K562 (cell line): ENCODE measurements around the gene IRF2BP2. TPM values are rescaled to one million over a fixed set of nuclear protein-coding genes. Genes with fewer than 3 reads are reported as not detected.
A peak's percentile ranks its signal among the peaks of the same experiment; 100 is the strongest.

ENCODE experiments used
- ATAC-seq: fragments of 200-7000 bp; cut with Tn5 transposase; 3 replicates; pipeline ENCODE4 v1.9.1; 2020; ENCODE audit warnings: moderate library complexity
- BruUV-seq: library from RNA; stranded (reverse); fragments of 400-500 nt; replicated peaks from 2 replicates; lab custom pipeline; 2021; lab: Mats Ljungman, UMichigan
- CTCF ChIA-PET: fragments of 300-600 bp; formaldehyde crosslinking; extraction: SDS; loops from one replicate; lab custom pipeline; 2021; ENCODE audit warnings: low intra/inter-chr PET ratio; lab: Yijun Ruan, JAX
- POLR2A ChIA-PET: fragments of 300-600, 350-650 bp; sonication (Branson Sonifier 250); formaldehyde crosslinking; extraction: SDS; loops from one replicate; lab custom pipeline; 2021; ENCODE audit warnings: antibody characterized with exemption, inconsistent platforms; lab: Yijun Ruan, JAX
- DNase-seq, 4 experiments: peaks; one replicate each; pipeline versions ENCODE4 v3.0.0 to v3.0.0-alpha.2; 2011 to 2018; ENCODE audit warnings: low spot score in 3 of 4, mixed read lengths in 3 of 4; ENCODE audit errors: extremely low read depth in 1 of 4
- FAIRE-seq: peaks from 2 replicates; lab custom pipeline; 2011; peaks lifted over from hg19 to GRCh38; lab: Jason Lieb, UNC
- H2AFZ ChIP-seq: 2 replicates; pipeline ENCODE4 v1.6.0; 2011; ENCODE audit warnings: low read depth, low read length, control low read depth, inconsistent platforms
- H3K27ac ChIP-seq: fragments of 200-600 bp; 3 replicates; pipeline ENCODE4 v1.8.0; 2011; ENCODE audit warnings: low read depth, mild to moderate bottlenecking, control low read depth, inconsistent platforms, low read length, moderate library complexity, mixed read lengths; ENCODE audit errors: extremely low read depth
- H3K27me3 ChIP-seq, 2 experiments: fragments of 300-600 bp in 1 of 2; 2 replicates in 1 of 2; 3 replicates in 1 of 2; pipeline versions ENCODE4 v1.6.0 to v1.8.0; 2011; ENCODE audit warnings: inconsistent platforms in 2 of 2, low read length in 2 of 2, mild to moderate bottlenecking in 1 of 2, mixed read lengths in 1 of 2, moderate library complexity in 1 of 2; ENCODE audit not compliant: control insufficient read depth in 2 of 2, insufficient read depth in 2 of 2
- H3K36me3 ChIP-seq: fragments of 300-600 bp; 3 replicates; pipeline ENCODE4 v1.8.0; 2011; ENCODE audit warnings: mild to moderate bottlenecking, low read length, inconsistent platforms; ENCODE audit not compliant: control insufficient read depth, insufficient read depth
- H3K4me1 ChIP-seq, 2 experiments: fragments of 200-600 bp in 1 of 2; replicated peaks in 1 of 2; 2 replicates in 1 of 2; 3 replicates in 1 of 2; pipeline versions ENCODE4 v1.5.1 to v1.8.0; 2011; ENCODE audit warnings: inconsistent platforms in 2 of 2, low read length in 2 of 2, mild to moderate bottlenecking in 1 of 2, mixed read lengths in 1 of 2, moderate library complexity in 1 of 2; ENCODE audit not compliant: control insufficient read depth in 2 of 2, insufficient read depth in 2 of 2
- H3K4me2 ChIP-seq: 2 replicates; pipeline ENCODE4 v1.6.1; 2011; ENCODE audit warnings: low read length, control low read depth, inconsistent platforms, mixed read lengths; ENCODE audit not compliant: insufficient read depth
- H3K4me3 ChIP-seq: fragments of 200-600 bp; sonication (generic), shearing (Covaris generic); 2 replicates; pipeline ENCODE4 v1.5.1; 2016; ENCODE audit warnings: control low read depth, inconsistent platforms
- H3K79me2 ChIP-seq: fragments of 200-600 bp; 3 replicates; pipeline ENCODE4 v1.8.0; 2011; ENCODE audit warnings: low read length, inconsistent platforms; ENCODE audit not compliant: control insufficient read depth, insufficient read depth
- H3K9ac ChIP-seq, 2 experiments: 2 replicates each; pipeline versions ENCODE4 v1.6.0 to v1.6.1; 2011; ENCODE audit warnings: low read depth in 2 of 2, low read length in 2 of 2, control low read depth in 1 of 2, inconsistent platforms in 1 of 2, mild to moderate bottlenecking in 1 of 2, mixed read lengths in 1 of 2; ENCODE audit not compliant: insufficient read depth in 1 of 2
- H3K9me1 ChIP-seq: one replicate; pipeline ENCODE4 v1.6.0; 2011; ENCODE audit warnings: inconsistent platforms, mild to moderate bottlenecking, low read length, moderate library complexity; ENCODE audit not compliant: control insufficient read depth, insufficient read depth
- H3K9me3 ChIP-seq: replicated peaks from 2 replicates; pipeline ENCODE4 v1.5.1; 2011; ENCODE audit warnings: low read depth, low read length, inconsistent platforms; ENCODE audit not compliant: control insufficient read depth, insufficient read depth
- H4K20me1 ChIP-seq: replicated peaks from 2 replicates; pipeline ENCODE4 v1.6.1; 2011; ENCODE audit warnings: low read length, inconsistent platforms, mixed read lengths; ENCODE audit not compliant: control insufficient read depth, insufficient read depth
- ARHGAP35 ChIP-seq: fragments of 450-650 bp; IDR thresholded peaks from 2 replicates; pipeline ENCODE4 v1.6.1; 2018; ENCODE audit not compliant: partially characterized antibody
- CREBBP ChIP-seq: IDR thresholded peaks from one replicate; pipeline ENCODE4 v1.6.1; 2012; ENCODE audit warnings: low read depth, mild to moderate bottlenecking, control low read depth, inconsistent platforms, low read length
- ETV5 ChIP-seq: sonication (generic); formaldehyde crosslinking; IDR thresholded peaks from 2 replicates; pipeline ENCODE4 v1.4.0; 2020; ENCODE audit warnings: low read depth, mild to moderate bottlenecking, missing genetic modification reagents
- FOS ChIP-seq: IDR thresholded peaks from 3 replicates; pipeline ENCODE4 v1.6.1; 2011; ENCODE audit not compliant: insufficient read length; ENCODE audit errors: extremely low read depth
- MAZ ChIP-seq, 2 experiments: fragments of 450-650 bp in 1 of 2; sonication (generic) in 1 of 2; formaldehyde crosslinking; IDR thresholded peaks in 1 of 2; conservative IDR thresholded peaks in 1 of 2; 2 replicates each; pipeline versions ENCODE4 v1.4.0 to v1.5.0; 2020; ENCODE audit warnings: mild to moderate bottlenecking in 1 of 2, missing genetic modification reagents in 1 of 2
- RBM34 ChIP-seq: fragments of 200-400 bp; formaldehyde crosslinking; IDR thresholded peaks from 2 replicates; pipeline ENCODE4 v1.6.1; 2018; ENCODE audit warnings: low read length, borderline replicate concordance; ENCODE audit not compliant: insufficient read depth
- RFX1 ChIP-seq: fragments of 450-650 bp; IDR thresholded peaks from 2 replicates; pipeline ENCODE4 v1.6.1; 2016; ENCODE audit warnings: mild to moderate bottlenecking, moderate library complexity
- TGIF2 ChIP-seq: sonication (generic); formaldehyde crosslinking; IDR thresholded peaks from 2 replicates; pipeline ENCODE4 v1.8.1; 2022; ENCODE audit warnings: mild to moderate bottlenecking, missing genetic modification reagents, moderate library complexity
- ZBTB17 ChIP-seq: fragments of 450-650 bp; formaldehyde crosslinking; IDR thresholded peaks from 2 replicates; pipeline ENCODE4 v1.4.0; 2020; ENCODE audit warnings: mild to moderate bottlenecking
- ZBTB8A ChIP-seq: fragments of 450-650 bp; IDR thresholded peaks from 2 replicates; pipeline ENCODE4 v1.6.1; 2018; ENCODE audit warnings: mild to moderate bottlenecking, moderate library complexity; ENCODE audit not compliant: partially characterized antibody
- ZNF121 ChIP-seq: sonication (generic); formaldehyde crosslinking; conservative IDR thresholded peaks from 2 replicates; pipeline ENCODE4 v1.8.0; 2022; ENCODE audit warnings: missing genetic modification reagents
- ZNF175 ChIP-seq: fragments of 200-800 bp; sonication (Bioruptor generic); IDR thresholded peaks from 2 replicates; pipeline ENCODE4 v1.6.1; 2016; ENCODE audit warnings: low read depth, mild to moderate bottlenecking, missing genetic modification characterization, missing compliant biosample characterization
- ZNF780A ChIP-seq: fragments of 250-450 bp; sonication (Bioruptor Pico); IDR thresholded peaks from 2 replicates; pipeline ENCODE4 v1.5.0; 2021; ENCODE audit warnings: mild to moderate bottlenecking
- WGBS: fragments of 100-300 bp; shearing (Covaris generic); methylation state at CpG from one replicate; pipeline ENCODE4 v1.1.6; 2016; ENCODE audit warnings: low coverage, mixed read lengths; ENCODE audit not compliant: insufficient coverage; ENCODE audit errors: missing lambda C conversion rate; 5-methylcytosine and 5-hydroxymethylcytosine counted together
- in situ Hi-C: fragments of 300-500 bp; cut with MboI; formaldehyde crosslinking; loops from 4 replicates; pipeline ENCODE4 v1.15.0; 2018; ENCODE audit warnings: inconsistent platforms, mixed read lengths
- intact Hi-C: fragments of 100-400 bp; cut with micrococcal nuclease; formaldehyde crosslinking; loops from 2 replicates; pipeline ENCODE4 v1.14.2; 2022
- polyA plus RNA-seq, 8 experiments: library from polyadenylated mRNA; depleted of rRNA in 4 of 8; stranded (reverse) in 5 of 8; unstranded in 3 of 8; fragments of >200 nt; fragmentation: Nextera tagmentation in 2 of 8; fragmentation: Illumina TruSeq in 1 of 8; extraction: Ambion mirVana in 2 of 8; extraction: Trizol in 1 of 8; gene quantifications; 2 replicates each; pipeline versions ENCODE4 v1.2.1 to v1.2.3, GENCODE V29; 2011 to 2014; ENCODE audit warnings: inconsistent platforms in 1 of 8, missing spikeins in 1 of 8
- total RNA-seq, 7 experiments: library from RNA; depleted of rRNA in 6 of 7; stranded (reverse); fragments of >200 nt in 6 of 7; fragmentation: Illumina TruSeq in 2 of 7; extraction: Trizol in 2 of 7; gene quantifications; 2 replicates each; pipeline versions ENCODE4 v1.2.1 to v1.2.3, GENCODE V29; 2011 to 2021; ENCODE audit warnings: low replicate concordance in 1 of 7
- TF ChIP-seq, protein P1 (sequence below): fragments of 250-450 bp; sonication (Bioruptor Pico); IDR thresholded peaks from 2 replicates; pipeline ENCODE4 v1.8.0; 2021; ENCODE audit warnings: borderline replicate concordance, mild to moderate bottlenecking, moderate library complexity; ENCODE audit not compliant: poor library complexity, severe bottlenecking
- TF ChIP-seq, protein P2 (sequence below): sonication (generic); formaldehyde crosslinking; IDR thresholded peaks from 2 replicates; pipeline ENCODE4 v1.8.1; 2023; ENCODE audit warnings: mild to moderate bottlenecking, missing genetic modification reagents

IRF2BP2 gene
- total and polyA plus RNA-seq, 9 of the 15 experiments (the other 6 are each of a cell fraction or from before 2014, with no cell fraction given) = 7.7 to 68.6 (median 22.1) TPM

DNA sequence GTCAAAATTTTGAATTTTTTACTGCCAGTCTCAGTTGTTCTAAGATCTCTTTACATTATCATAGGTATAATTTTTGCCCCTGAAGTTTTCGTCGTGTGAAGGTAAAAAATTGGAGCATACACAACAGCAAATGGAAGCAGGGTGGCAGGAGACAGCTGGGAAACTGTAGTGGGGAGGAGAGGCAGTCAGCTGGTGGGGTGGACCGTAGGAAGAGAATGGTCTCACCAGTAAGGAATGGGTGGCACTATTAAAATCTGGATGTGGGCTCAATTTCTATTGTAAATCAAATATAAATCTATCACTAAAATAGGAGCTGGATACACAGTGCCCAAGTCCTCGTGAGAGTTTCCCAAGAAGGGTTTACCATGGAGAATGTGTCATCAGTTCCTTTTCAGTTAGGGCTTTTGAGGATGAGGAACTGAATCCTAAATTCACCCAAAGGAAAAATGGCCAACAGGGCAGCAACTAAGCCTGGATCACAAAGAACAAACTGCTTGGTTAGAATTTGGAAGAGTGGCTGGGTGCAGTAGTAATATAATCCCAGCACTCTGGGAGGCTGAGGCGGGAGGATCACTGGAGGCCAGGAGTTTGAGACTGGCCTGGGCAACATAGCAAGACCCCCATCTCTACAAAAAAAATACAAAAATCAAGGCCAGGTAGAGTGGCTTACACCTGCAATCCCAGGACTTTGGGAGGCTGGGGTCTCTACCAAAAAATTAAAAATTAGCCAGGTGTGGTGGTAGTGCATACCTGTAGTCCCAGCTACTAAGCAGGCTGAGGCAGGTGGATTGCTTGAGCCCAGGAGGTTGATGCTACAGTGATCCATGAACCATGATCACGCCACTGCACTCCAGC, 10.5 kb upstream of the IRF2BP2 start:
- Histone ChIP-seq H3K79me2 (no peaks in the 10 kb centered on the region), H3K9me3 (no peaks in the 10 kb centered on the region), H3K4me3 (no peak overlapping the region), H3K9me1 (no peaks in the 10 kb centered on the region), H3K9ac (no peak overlapping the region), H4K20me1 (no peaks in the 10 kb centered on the region), H2AFZ (no peak overlapping the region), H3K36me3 (no peaks in the 10 kb centered on the region), H3K27me3 (no peaks in the 10 kb centered on the region), H3K27ac (no peak overlapping the region), H3K4me1 (peaks cover 0 to 14% of the 10 kb centered on the region in 2 experiments; a peak in 2 of 5 replicates), H3K4me2 (no peak overlapping the region)
- intact Hi-C loops (no loop called here), in situ Hi-C loops (no loop called here)
- FAIRE-seq (no peak), DNase-seq (no peak), ATAC-seq (no peak)
- no TSS peak for BruUV-seq
- ChIA-PET POLR2A (interaction anchor here (0.6 to 1.8 kb wide), 2 partner anchors 10 to 148 kb away, joined by 3 to 5 read pairs; partner anchors contain the start of gene IRF2BP2), CTCF (interaction anchor here (0.7 kb wide), 2 partner anchors 296 to 359 kb away, joined by 3 read pairs; no protein-coding TSS in a partner anchor)
- 57% methylated on average over 6 of the region's 6 CpGs for WGBS
- TF ChIP-seq ARHGAP35 (no peak), FOS (no peak), ETV5 (CRISPR knock-in tag) (no peak), ZBTB8A (no peak), TGIF2 (no peak), MAZ (CRISPR knock-in tag; conservative IDR thresholded peaks at IDR 0.05 in 1 of 2, IDR thresholded peaks at IDR 0.05 in 1 of 2) (no peak), ZNF175 (no peak), ZNF780A (CRISPR knock-in tag) (no peak), ZNF121 (CRISPR knock-in tag) (peak; percentile 82), RBM34 (no peak), CREBBP (no peak), RFX1 (no peak), ZBTB17 (CRISPR knock-in tag) (no peak)
- TF ChIP-seq, protein P1, sequence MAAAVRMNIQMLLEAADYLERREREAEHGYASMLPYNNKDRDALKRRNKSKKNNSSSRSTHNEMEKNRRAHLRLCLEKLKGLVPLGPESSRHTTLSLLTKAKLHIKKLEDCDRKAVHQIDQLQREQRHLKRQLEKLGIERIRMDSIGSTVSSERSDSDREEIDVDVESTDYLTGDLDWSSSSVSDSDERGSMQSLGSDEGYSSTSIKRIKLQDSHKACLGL (CRISPR knock-in tag) = no peak
- TF ChIP-seq, protein P2, sequence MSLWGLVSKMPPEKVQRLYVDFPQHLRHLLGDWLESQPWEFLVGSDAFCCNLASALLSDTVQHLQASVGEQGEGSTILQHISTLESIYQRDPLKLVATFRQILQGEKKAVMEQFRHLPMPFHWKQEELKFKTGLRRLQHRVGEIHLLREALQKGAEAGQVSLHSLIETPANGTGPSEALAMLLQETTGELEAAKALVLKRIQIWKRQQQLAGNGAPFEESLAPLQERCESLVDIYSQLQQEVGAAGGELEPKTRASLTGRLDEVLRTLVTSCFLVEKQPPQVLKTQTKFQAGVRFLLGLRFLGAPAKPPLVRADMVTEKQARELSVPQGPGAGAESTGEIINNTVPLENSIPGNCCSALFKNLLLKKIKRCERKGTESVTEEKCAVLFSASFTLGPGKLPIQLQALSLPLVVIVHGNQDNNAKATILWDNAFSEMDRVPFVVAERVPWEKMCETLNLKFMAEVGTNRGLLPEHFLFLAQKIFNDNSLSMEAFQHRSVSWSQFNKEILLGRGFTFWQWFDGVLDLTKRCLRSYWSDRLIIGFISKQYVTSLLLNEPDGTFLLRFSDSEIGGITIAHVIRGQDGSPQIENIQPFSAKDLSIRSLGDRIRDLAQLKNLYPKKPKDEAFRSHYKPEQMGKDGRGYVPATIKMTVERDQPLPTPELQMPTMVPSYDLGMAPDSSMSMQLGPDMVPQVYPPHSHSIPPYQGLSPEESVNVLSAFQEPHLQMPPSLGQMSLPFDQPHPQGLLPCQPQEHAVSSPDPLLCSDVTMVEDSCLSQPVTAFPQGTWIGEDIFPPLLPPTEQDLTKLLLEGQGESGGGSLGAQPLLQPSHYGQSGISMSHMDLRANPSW (CRISPR knock-in tag) = no peak
